HCT116 (cell line): ENCODE results near the gene AMBP. TPM values are rescaled to one million over a fixed set of nuclear protein-coding genes. Genes with fewer than 3 reads are reported as not detected.

Experiments
- ATAC-seq: fragments of 200-7000 bp; cut with Tn5 transposase; 2 replicates; pipeline ENCODE4 v1.9.1; 2020; ENCODE audit warnings: mild to moderate bottlenecking, moderate library complexity
- BruUV-seq: library from RNA; stranded (reverse); fragments of 400-500 nt; replicated peaks from 2 replicates; lab custom pipeline; 2021; lab: Mats Ljungman, UMichigan
- CTCF ChIA-PET: fragments of 300-600 bp; sonication (Branson Sonifier 250); formaldehyde crosslinking; loops from one replicate; lab custom pipeline; 2021; ENCODE audit warnings: antibody characterized with exemption; lab: Charles Lee
- POLR2A ChIA-PET: fragments of 300-600, 350-600 bp; sonication (Branson Sonifier 250); formaldehyde crosslinking; loops from one replicate; lab custom pipeline; 2021; ENCODE audit warnings: antibody characterized with exemption; lab: Charles Lee
- RAD21 ChIA-PET, 2 experiments: fragments of 300-600 bp; sonication (Branson Sonifier 250); formaldehyde crosslinking; loops; one replicate each; lab custom pipeline; 2023; ENCODE audit warnings: low total read pairs in 2 of 2; ENCODE audit not compliant: uncharacterized antibody in 2 of 2, unreplicated experiment in 2 of 2, low non-redundant PET in 1 of 2; lab: Charles Lee
- DNase-seq: peaks from one replicate; pipeline ENCODE4 v3.0.0-alpha.2; 2010; ENCODE audit warnings: low read depth, low spot score
- H2AFZ ChIP-seq: fragments of 200-600 bp; shearing (Covaris generic), sonication (generic); 2 replicates; pipeline ENCODE4 v1.6.1; 2017; ENCODE audit warnings: low read depth, mixed run types, mixed read lengths, antibody characterized with exemption, low read length; ENCODE audit not compliant: poor library complexity, severe bottlenecking
- H3K27ac ChIP-seq: 2 replicates; pipeline ENCODE4 v1.5.1; 2012; ENCODE audit warnings: low read depth, low read length
- H3K27me3 ChIP-seq: fragments of 200-600 bp; sonication (generic); 2 replicates; pipeline ENCODE4 v1.6.1; 2016; ENCODE audit warnings: mixed run types, low read length, mixed read lengths; ENCODE audit not compliant: insufficient read depth
- H3K36me3 ChIP-seq, 2 experiments: fragments of 200-500 bp in 1 of 2; fragments of 200-600 bp in 1 of 2; sonication (Bioruptor generic) in 1 of 2; sonication (generic) in 1 of 2; 2 replicates each; pipeline versions ENCODE4 v1.5.1 to v1.6.1; 2014 to 2016; ENCODE audit warnings: low read length in 2 of 2, inconsistent platforms in 1 of 2, mixed read lengths in 1 of 2, mixed run types in 1 of 2; ENCODE audit not compliant: insufficient read depth in 2 of 2, control insufficient read depth in 1 of 2
- H3K4me1 ChIP-seq, 2 experiments: fragments of 200-600 bp in 1 of 2; sonication (generic) in 1 of 2; 2 replicates each; pipeline versions ENCODE4 v1.5.1 to v1.6.1; 2012 to 2017; ENCODE audit warnings: low read length in 2 of 2, inconsistent platforms in 1 of 2, mild to moderate bottlenecking in 1 of 2, mixed read lengths in 1 of 2, mixed run types in 1 of 2, moderate library complexity in 1 of 2; ENCODE audit not compliant: insufficient read depth in 2 of 2, control insufficient read depth in 1 of 2
- H3K4me2 ChIP-seq: fragments of 200-600 bp; sonication (generic); 2 replicates; pipeline ENCODE4 v1.6.1; 2017; ENCODE audit warnings: mixed run types, low read length, mixed read lengths
- H3K4me3 ChIP-seq, 2 experiments: fragments of 200-600 bp in 1 of 2; sonication (generic) in 1 of 2; replicated peaks in 1 of 2; 2 replicates each; pipeline ENCODE4 v1.5.1; 2011 to 2016; ENCODE audit warnings: low read length in 2 of 2, control low read depth in 1 of 2, low read depth in 1 of 2, mild to moderate bottlenecking in 1 of 2, mixed read lengths in 1 of 2, mixed run types in 1 of 2
- H3K79me2 ChIP-seq: fragments of 200-600 bp; sonication (generic); 2 replicates; pipeline ENCODE4 v1.6.1; 2017; ENCODE audit warnings: mild to moderate bottlenecking, mixed run types, low read length, moderate library complexity, mixed read lengths; ENCODE audit not compliant: insufficient read depth
- H3K9ac ChIP-seq: fragments of 200-600 bp; sonication (generic); 2 replicates; pipeline ENCODE4 v1.6.1; 2016; ENCODE audit warnings: low read length, mixed read lengths
- H3K9me2 ChIP-seq: fragments of 200-600 bp; sonication (generic), shearing (Covaris generic); 2 replicates; pipeline ENCODE4 v1.6.1; 2017; ENCODE audit warnings: mixed run types, mild to moderate bottlenecking, moderate library complexity; ENCODE audit not compliant: insufficient read depth
- H3K9me3 ChIP-seq, 2 experiments: fragments of 200-500 bp in 1 of 2; fragments of 200-600 bp in 1 of 2; sonication (Bioruptor generic) in 1 of 2; sonication (generic) in 1 of 2; 2 replicates each; pipeline ENCODE4 v1.6.1; 2014 to 2017; ENCODE audit warnings: low read length in 2 of 2, mixed read lengths in 2 of 2, inconsistent platforms in 1 of 2, low read depth in 1 of 2, mild to moderate bottlenecking in 1 of 2, mixed run types in 1 of 2, moderate library complexity in 1 of 2; ENCODE audit not compliant: control insufficient read depth in 1 of 2, insufficient read depth in 1 of 2
- H4K20me1 ChIP-seq: fragments of 200-600 bp; sonication (generic), shearing (Covaris generic); 2 replicates; pipeline ENCODE4 v1.6.1; 2017; ENCODE audit warnings: mixed run types, mild to moderate bottlenecking, moderate library complexity; ENCODE audit not compliant: insufficient read depth
- CBX3 ChIP-seq: IDR thresholded peaks from 2 replicates; pipeline ENCODE4 v1.6.1; 2012; ENCODE audit warnings: low read depth
- CEBPB ChIP-seq: IDR thresholded peaks from 2 replicates; pipeline ENCODE4 v1.6.1; 2012; ENCODE audit warnings: low read depth
- EZH2 ChIP-seq: fragments of 200-600 bp; sonication (generic); IDR thresholded peaks from 2 replicates; pipeline ENCODE4 v1.6.1; 2017; ENCODE audit warnings: antibody characterized with exemption, mixed run types
- EZH2phosphoT487 ChIP-seq: fragments of 200-600 bp; IDR thresholded peaks from 2 replicates; pipeline ENCODE4 v1.6.1; 2018; ENCODE audit warnings: antibody characterized with exemption, borderline replicate concordance
- POLR2A ChIP-seq: IDR thresholded peaks from 2 replicates; pipeline ENCODE4 v1.7.0; 2011; ENCODE audit warnings: borderline replicate concordance; ENCODE audit not compliant: insufficient read depth, insufficient read length; ENCODE audit errors: extremely low read depth
- POLR2AphosphoS5 ChIP-seq: IDR thresholded peaks from 2 replicates; pipeline ENCODE4 v1.6.1; 2011; ENCODE audit warnings: mild to moderate bottlenecking, low read depth, low read length, moderate library complexity
- RAD21 ChIP-seq: IDR thresholded peaks from 2 replicates; pipeline ENCODE4 v1.6.1; 2012; ENCODE audit warnings: low read depth, mild to moderate bottlenecking
- SIN3A ChIP-seq: IDR thresholded peaks from 2 replicates; pipeline ENCODE4 v1.6.1; 2012; ENCODE audit warnings: low read depth
- SP1 ChIP-seq: IDR thresholded peaks from 2 replicates; pipeline ENCODE4 v1.6.1; 2012; ENCODE audit warnings: low read depth
- SRF ChIP-seq: IDR thresholded peaks from 2 replicates; pipeline ENCODE4 v1.6.1; 2012; ENCODE audit warnings: low read depth
- TCF7L2 ChIP-seq: IDR thresholded peaks from 2 replicates; pipeline ENCODE4 v1.7.0; 2011; ENCODE audit warnings: borderline replicate concordance, inconsistent platforms; ENCODE audit not compliant: insufficient read depth, insufficient read length; ENCODE audit errors: extremely low read depth
- YY1 ChIP-seq: IDR thresholded peaks from 2 replicates; pipeline ENCODE4 v1.6.1; 2011; ENCODE audit warnings: low read length, low read depth, moderate library complexity, mild to moderate bottlenecking; ENCODE audit not compliant: insufficient replicate concordance; ENCODE audit errors: extremely low read depth
- ZFX ChIP-seq: fragments of 450-650 bp; IDR thresholded peaks from 2 replicates; pipeline ENCODE4 v1.6.1; 2017
- intact Hi-C: fragments of 100-400 bp; cut with micrococcal nuclease; formaldehyde crosslinking; loops from 2 replicates; pipeline ENCODE4 v1.10.0; 2022
- total RNA-seq: library from RNA; stranded (reverse); gene quantifications from one replicate; pipeline ENCODE4 v1.2.1, GENCODE V29; 2021; ENCODE audit not compliant: unreplicated experiment
- TF ChIP-seq, protein P1 (sequence below): IDR thresholded peaks from 2 replicates; pipeline ENCODE4 v1.6.1; 2012; ENCODE audit warnings: low read depth
- TF ChIP-seq, protein P2 (sequence below): IDR thresholded peaks from 2 replicates; pipeline ENCODE4 v1.6.1; 2012
- TF ChIP-seq, protein P3 (sequence below): IDR thresholded peaks from 2 replicates; pipeline ENCODE4 v1.6.1; 2012
- TF ChIP-seq, protein P4 (sequence below), 3 experiments: fragments of 200-600 bp in 1 of 3; sonication (generic) in 1 of 3; IDR thresholded peaks in 2 of 3; conservative IDR thresholded peaks in 1 of 3; 2 replicates each; pipeline ENCODE4 v1.5.1; 2012 to 2017; ENCODE audit warnings: low read depth in 2 of 3, low read length in 2 of 3, antibody characterized with exemption in 1 of 3, borderline replicate concordance in 1 of 3, control low read depth in 1 of 3, mild to moderate bottlenecking in 1 of 3, mixed read lengths in 1 of 3, mixed run types in 1 of 3, moderate library complexity in 1 of 3; ENCODE audit not compliant: insufficient read depth in 1 of 3

The AMBP gene
- total RNA-seq, 1 experiment from 2014 or later = 1.9 TPM

DNA sequence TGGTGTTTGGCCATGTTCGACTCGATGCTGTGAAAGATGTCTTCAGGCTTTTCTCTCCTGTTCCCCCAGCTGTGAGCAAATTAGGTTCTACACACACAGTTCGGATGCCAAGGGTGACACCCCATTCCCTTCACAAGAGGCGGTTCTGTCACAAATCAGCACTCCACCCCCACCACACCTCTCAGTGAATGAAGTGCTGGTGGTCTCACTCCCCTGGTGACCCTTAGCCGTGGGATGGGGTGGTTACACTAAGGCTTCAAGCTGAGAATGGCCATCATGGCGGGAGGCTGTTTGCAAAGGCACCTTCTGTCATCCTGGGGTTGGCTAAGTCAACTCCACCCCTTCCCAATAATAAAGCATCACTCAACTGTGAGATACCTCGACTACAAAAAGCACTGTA lies 26.4 kb downstream of the AMBP start (continued):
- TF ChIP-seq, protein P1, sequence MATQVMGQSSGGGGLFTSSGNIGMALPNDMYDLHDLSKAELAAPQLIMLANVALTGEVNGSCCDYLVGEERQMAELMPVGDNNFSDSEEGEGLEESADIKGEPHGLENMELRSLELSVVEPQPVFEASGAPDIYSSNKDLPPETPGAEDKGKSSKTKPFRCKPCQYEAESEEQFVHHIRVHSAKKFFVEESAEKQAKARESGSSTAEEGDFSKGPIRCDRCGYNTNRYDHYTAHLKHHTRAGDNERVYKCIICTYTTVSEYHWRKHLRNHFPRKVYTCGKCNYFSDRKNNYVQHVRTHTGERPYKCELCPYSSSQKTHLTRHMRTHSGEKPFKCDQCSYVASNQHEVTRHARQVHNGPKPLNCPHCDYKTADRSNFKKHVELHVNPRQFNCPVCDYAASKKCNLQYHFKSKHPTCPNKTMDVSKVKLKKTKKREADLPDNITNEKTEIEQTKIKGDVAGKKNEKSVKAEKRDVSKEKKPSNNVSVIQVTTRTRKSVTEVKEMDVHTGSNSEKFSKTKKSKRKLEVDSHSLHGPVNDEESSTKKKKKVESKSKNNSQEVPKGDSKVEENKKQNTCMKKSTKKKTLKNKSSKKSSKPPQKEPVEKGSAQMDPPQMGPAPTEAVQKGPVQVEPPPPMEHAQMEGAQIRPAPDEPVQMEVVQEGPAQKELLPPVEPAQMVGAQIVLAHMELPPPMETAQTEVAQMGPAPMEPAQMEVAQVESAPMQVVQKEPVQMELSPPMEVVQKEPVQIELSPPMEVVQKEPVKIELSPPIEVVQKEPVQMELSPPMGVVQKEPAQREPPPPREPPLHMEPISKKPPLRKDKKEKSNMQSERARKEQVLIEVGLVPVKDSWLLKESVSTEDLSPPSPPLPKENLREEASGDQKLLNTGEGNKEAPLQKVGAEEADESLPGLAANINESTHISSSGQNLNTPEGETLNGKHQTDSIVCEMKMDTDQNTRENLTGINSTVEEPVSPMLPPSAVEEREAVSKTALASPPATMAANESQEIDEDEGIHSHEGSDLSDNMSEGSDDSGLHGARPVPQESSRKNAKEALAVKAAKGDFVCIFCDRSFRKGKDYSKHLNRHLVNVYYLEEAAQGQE = no peak
- TF ChIP-seq POLR2A = no peak
- TF ChIP-seq, all 23 proteins: peak for 0

DNA sequence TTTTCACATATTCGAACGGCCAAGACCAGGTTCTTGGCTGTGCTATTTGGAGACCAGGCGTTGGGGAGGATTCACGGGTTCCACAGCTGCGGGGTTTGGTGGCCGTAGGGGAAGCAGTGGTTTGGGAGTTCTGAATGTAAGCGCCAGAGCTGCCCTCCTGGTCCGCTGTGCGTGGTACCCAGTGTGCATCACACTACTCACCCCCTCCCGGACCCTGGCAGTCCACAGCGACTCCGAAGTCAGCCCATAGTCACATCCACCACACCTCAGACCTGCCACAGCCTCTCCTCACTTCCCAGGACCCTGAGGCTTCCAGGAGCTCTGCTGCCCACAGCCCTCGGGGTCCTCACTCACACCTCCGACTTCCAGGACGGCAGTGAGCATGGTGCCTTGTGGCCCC lies 26.8 kb downstream of the AMBP start:
- POLR2A ChIA-PET = no interaction called here
- H3K9ac ChIP-seq = no peak overlapping the region
- intact Hi-C loops = no loop called here
- ATAC-seq (no peak), DNase-seq (no peak)
- H3K9me2 ChIP-seq = no peaks in the 10 kb centered on the region
- no peaks in the 10 kb centered on the region for H4K20me1 ChIP-seq
- no peak overlapping the region for H3K4me2 ChIP-seq
- no peaks in the 10 kb centered on the region for H3K4me1 ChIP-seq
- CTCF ChIA-PET = no interaction called here
- no peaks in the 10 kb centered on the region for H3K9me3 ChIP-seq
- no peak overlapping the region for H3K4me3 ChIP-seq
- H3K36me3 ChIP-seq = no peaks in the 10 kb centered on the region
- RAD21 ChIA-PET = no interaction called here
- no peaks in the 10 kb centered on the region for H3K79me2 ChIP-seq
- no TSS peak for BruUV-seq
- TF ChIP-seq EZH2phosphoT487 (no peak), POLR2A (no peak), ZFX (no peak), CBX3 (no peak), YY1 (no peak), SRF (no peak), SP1 (no peak), CEBPB (no peak), RAD21 (no peak), SIN3A (no peak), TCF7L2 (no peak), EZH2 (no peak), POLR2AphosphoS5 (no peak)
- TF ChIP-seq, protein P2, sequence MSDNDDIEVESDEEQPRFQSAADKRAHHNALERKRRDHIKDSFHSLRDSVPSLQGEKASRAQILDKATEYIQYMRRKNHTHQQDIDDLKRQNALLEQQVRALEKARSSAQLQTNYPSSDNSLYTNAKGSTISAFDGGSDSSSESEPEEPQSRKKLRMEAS = no peak
- TF ChIP-seq, protein P1 = no peak
- TF ChIP-seq, protein P3, sequence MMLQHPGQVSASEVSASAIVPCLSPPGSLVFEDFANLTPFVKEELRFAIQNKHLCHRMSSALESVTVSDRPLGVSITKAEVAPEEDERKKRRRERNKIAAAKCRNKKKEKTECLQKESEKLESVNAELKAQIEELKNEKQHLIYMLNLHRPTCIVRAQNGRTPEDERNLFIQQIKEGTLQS = no peak
- TF ChIP-seq, protein P4, sequence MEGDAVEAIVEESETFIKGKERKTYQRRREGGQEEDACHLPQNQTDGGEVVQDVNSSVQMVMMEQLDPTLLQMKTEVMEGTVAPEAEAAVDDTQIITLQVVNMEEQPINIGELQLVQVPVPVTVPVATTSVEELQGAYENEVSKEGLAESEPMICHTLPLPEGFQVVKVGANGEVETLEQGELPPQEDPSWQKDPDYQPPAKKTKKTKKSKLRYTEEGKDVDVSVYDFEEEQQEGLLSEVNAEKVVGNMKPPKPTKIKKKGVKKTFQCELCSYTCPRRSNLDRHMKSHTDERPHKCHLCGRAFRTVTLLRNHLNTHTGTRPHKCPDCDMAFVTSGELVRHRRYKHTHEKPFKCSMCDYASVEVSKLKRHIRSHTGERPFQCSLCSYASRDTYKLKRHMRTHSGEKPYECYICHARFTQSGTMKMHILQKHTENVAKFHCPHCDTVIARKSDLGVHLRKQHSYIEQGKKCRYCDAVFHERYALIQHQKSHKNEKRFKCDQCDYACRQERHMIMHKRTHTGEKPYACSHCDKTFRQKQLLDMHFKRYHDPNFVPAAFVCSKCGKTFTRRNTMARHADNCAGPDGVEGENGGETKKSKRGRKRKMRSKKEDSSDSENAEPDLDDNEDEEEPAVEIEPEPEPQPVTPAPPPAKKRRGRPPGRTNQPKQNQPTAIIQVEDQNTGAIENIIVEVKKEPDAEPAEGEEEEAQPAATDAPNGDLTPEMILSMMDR (IDR thresholded peaks at IDR 0.05 in 2 of 3, conservative IDR thresholded peaks at IDR 0.05 in 1 of 3; ENCODE audit: borderline replicate concordance in 1 of 3, insufficient read depth in 1 of 3, low read depth in 2 of 3, low read length in 2 of 3) = no peak
- no peak overlapping the region for H2AFZ ChIP-seq
- H3K27me3 ChIP-seq = no peaks in the 10 kb centered on the region
- no peak overlapping the region for H3K27ac ChIP-seq
